Midbrain (tissue), 1 donor: ENCODE data around the gene CHAF1A.

ENCODE experiments used
- DNase-seq: peaks from one replicate; lab custom pipeline; 2025; lab: John Stamatoyannopoulos, UW

Gene CHAF1A, protein sequence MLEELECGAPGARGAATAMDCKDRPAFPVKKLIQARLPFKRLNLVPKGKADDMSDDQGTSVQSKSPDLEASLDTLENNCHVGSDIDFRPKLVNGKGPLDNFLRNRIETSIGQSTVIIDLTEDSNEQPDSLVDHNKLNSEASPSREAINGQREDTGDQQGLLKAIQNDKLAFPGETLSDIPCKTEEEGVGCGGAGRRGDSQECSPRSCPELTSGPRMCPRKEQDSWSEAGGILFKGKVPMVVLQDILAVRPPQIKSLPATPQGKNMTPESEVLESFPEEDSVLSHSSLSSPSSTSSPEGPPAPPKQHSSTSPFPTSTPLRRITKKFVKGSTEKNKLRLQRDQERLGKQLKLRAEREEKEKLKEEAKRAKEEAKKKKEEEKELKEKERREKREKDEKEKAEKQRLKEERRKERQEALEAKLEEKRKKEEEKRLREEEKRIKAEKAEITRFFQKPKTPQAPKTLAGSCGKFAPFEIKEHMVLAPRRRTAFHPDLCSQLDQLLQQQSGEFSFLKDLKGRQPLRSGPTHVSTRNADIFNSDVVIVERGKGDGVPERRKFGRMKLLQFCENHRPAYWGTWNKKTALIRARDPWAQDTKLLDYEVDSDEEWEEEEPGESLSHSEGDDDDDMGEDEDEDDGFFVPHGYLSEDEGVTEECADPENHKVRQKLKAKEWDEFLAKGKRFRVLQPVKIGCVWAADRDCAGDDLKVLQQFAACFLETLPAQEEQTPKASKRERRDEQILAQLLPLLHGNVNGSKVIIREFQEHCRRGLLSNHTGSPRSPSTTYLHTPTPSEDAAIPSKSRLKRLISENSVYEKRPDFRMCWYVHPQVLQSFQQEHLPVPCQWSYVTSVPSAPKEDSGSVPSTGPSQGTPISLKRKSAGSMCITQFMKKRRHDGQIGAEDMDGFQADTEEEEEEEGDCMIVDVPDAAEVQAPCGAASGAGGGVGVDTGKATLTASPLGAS

DNA sequence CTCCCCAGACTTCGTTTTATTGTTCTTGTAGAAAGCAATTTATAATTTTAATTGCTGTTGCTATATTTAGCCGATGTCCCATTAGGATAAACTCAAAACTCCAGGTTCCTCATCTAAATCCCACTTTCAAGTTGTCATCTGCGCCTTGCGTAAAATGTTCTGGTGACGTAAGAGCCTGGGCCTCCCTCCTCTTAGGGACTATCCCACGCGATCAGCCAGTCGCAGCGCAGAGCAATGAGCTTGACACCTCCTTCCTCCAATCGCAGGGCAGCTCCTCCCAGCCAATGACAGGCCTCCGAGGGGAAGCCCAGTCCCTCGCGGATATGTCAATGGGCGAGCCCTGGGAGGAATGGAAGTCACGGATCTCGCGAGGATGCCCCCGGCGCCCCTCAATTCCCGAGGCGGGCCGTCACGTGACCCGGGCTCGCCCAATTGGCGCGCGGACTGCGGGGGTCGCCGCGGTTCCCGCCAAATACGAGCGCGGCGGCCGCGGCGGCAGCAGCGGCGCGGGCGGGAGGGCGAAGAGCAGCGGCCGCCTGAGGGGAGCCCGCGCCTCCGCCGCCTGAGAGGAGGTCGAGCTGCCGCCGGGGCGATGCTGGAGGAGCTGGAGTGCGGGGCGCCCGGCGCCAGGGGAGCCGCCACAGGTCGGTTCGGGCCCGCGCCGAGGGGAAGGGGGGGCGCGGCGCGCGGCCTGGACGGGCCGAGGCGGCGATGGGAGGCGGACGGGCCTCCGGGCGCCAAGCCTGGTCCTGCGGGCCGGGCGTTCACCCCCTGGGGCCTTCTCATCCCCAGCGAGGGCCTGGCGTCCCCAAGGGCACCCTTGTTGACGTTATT lies at the start of gene CHAF1A:
CHAF1A (plus strand) TSS at position 470 of the 834 bp plus-strand sequence; CDS start at position 593, 123 bp downstream.
- peak; percentile 100 for DNase-seq

DNA sequence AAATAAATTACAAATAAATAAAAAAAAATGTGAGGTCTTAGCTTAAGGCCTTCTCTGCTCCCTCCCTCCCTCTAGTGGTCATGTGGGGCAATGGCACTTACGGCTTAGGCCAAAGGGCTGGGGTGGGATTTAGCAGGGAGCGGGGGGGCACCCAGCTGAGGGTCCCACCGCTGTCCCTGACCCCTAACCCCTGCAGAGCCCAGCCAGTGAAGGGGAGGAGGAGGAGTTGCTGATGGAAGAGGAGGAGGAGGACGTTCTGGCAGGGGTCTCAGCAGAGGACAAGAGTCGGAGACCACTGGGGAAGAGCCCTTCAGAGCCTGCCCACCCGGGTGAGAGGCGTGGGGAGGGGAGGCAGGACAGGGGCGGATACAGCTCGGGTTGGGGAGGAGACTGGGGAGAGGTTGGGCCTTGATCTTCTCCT lies 49.7 kb upstream of the CHAF1A start:
- no peak for DNase-seq

DNA sequence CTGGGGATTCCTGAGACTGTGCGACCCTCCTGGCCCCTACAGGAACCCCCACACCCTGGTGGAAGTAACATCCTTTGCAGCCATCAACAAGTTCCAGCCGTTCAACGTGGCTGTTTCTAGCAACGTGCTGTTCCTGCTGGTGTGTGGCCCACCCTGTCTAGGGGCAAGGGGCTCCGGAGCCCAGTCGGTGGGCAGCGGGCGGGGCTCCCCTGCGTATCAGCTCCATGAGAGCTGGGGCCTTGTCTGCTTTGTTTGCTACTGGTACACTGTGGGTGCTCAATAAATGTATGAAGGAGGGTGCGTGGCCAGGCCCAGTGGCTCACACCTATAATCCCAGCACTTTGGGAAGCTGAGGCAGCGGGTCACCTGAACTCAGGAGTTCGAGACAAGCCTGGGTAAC lies 48.2 kb upstream of the CHAF1A start:
- no peak for DNase-seq

DNA sequence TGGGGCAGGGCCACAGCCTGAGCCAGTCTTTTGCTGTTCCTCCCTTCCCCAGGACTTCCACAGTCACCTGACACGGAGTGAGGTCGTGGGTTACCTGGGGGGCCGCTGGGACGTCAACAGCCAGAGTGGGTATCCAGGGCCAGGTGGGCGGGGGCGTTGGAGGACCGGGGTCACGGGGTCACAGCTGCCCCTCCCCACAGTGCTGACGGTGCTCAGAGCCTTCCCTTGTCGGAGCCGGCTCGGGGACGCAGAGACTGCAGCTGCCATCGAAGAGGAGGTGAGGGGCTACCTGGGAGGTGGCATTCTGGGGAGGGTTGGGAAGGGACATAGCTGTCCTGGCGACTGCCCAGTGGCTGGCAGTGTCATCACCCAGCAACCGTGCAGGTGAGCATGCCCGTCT lies 47.5 kb upstream of the CHAF1A start:
- DNase-seq: no peak

DNA sequence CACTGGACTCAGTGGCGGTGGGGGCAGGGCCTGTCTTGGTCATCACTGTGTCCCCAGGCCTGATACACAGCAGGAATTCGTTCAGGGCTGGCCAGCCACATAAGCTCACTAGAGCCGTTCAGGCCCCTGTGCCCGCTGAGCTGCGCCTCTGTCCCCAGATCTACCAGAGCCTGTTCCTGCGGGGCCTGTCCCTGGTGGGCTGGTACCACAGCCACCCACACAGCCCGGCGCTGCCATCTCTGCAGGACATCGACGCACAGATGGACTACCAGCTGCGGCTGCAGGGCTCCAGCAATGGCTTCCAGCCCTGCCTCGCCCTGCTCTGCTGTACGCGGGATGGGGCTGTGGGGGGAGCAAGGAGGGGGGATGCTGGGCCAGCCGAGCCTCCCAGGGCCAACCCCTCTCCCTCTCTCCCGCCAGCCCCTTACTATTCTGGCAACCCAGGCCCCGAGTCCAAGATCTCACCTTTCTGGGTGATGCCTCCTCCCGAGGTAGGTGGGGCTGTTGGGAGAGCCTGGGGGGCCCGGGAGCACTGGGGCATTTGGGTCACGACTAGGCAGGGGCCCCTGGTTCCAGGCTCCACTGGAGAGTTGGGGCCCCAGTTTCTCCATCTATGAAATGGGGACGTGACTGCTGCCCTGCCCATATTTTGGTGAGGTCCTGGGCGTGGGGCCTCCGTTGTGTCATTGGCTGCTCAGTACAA lies 45.2 kb upstream of the CHAF1A start:
- DNase-seq: no peak

DNA sequence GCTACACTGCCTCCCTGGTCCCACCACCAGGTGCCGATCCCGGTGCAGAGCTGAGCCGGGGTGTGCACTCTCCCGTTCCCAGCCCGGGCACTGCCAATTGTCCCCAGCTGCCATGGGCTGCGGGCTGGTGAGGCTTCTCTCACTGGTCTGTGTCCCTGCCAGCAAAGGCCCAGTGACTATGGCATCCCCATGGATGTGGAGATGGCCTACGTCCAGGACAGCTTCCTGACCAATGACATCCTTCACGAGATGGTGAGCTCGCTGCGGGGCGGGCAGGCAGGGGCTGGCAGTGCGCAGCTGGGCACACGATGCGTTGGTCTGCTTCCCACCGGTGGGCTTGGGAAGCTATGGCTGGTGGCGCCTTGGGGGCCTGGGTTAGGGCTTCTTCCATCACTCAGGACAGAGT lies 44.5 kb upstream of the CHAF1A start:
- DNase-seq: no peak

DNA sequence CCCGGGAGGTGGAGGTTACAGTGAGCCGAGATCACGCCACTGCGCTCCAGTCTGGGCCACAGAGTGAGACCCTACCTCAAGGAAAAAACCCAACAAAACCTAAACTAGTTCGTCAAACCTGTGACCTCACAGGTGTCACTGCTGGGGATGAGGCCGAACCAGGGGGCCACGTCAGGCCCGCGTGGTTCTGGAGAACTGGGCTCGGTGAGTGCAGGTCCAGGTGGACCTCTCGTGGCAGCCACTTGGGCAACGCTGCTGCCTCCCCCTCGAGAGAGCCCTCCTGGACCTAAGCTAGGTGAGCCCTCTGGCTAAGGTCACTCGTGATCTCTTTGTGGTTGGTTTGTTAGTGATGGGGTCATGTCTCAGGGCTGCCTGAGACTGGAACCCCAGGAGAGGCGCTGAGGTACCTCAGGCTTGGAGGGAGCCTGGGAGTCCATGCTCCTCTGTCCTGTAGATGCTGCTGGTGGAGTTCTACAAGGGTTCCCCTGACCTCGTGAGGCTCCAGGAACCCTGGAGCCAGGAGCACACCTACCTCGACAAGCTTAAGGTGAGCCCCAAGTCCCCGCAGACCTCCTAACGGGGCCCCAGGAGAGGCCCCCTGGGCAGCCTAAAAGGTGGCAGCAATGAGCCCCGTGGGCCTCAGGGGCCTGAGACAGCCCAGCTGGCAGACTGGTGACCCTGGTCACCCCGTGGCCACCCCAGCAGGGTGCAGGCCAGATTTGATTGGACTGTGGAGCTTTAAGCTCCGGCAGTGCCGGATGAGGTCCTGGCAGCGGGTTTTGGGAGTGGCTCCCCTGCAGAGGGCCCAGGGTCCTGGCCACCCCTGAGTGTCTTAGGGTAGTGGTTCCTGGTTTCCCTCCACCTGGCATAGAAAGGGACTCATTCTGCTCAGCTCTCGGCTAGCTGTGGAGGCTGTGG lies 43.5 kb upstream of the CHAF1A start:
- DNase-seq: no peak

DNA sequence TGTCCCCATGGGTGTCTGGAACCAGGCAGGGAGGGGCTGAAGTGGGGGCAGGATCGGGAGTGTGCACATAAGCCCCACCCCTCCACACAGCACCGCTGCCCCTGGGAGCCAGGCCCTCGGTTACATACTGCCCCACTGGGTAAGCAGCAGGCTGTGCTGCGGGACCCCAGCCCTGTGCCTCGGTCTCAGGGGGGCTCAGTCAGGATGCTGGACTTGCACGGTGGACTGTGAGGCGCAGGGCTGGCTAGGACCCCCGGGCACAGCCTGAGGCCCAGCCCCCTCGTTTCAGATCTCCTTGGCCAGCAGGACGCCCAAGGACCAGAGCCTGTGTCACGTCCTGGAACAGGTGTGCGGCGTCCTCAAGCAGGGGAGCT lies 42.8 kb upstream of the CHAF1A start:
- no peak for DNase-seq

DNA sequence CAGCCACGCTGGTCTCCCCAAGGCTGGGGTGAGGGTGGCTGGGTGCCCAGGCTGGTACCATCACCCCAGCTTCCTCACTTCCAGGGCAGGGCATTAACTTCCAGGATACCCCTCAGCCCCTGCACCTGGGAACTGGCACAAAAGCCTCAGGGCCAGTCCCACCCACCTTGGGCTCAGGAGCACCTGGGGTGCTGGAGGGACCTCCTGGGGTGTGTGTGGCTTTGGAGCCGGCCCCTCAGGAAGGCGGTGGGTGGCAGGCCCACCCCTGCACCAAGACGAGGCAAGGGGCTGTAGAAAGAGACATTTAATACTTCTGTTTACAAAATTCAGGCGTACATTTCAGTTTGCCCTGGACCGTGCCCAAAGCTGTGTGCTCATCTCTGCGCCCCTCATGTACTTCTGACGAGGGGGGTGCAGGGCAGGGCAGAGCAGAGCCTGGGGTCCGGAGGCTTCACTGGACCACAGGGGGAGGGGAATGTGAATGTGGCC lies 42.3 kb upstream of the CHAF1A start:
- no peak for DNase-seq

DNA sequence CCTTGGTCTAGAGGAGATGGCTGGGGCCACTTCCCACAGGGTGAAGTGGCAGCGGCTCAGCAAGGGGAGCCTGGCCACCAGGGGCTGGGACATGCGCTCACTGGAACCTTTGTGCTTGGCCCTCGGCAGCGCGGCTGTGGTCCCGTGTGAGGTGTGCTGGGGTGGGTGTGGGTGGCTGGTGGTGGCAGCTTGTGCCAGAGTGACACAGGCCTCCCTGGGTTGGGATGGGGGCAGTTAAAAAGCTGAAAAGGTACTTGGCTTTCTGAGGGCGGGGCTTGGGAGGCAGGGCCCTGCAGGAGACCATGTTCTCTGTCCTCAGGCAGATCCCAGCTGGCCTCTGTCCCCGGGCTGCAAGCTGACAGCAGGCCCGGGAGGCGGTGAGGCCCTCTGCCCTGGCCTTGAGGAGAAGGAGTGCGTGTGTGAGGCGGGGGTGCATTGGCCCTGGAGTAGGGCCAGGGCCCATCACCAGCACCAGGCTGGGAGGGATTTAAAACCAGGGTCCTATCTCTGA lies 41.7 kb upstream of the CHAF1A start:
- DNase-seq: no peak

DNA sequence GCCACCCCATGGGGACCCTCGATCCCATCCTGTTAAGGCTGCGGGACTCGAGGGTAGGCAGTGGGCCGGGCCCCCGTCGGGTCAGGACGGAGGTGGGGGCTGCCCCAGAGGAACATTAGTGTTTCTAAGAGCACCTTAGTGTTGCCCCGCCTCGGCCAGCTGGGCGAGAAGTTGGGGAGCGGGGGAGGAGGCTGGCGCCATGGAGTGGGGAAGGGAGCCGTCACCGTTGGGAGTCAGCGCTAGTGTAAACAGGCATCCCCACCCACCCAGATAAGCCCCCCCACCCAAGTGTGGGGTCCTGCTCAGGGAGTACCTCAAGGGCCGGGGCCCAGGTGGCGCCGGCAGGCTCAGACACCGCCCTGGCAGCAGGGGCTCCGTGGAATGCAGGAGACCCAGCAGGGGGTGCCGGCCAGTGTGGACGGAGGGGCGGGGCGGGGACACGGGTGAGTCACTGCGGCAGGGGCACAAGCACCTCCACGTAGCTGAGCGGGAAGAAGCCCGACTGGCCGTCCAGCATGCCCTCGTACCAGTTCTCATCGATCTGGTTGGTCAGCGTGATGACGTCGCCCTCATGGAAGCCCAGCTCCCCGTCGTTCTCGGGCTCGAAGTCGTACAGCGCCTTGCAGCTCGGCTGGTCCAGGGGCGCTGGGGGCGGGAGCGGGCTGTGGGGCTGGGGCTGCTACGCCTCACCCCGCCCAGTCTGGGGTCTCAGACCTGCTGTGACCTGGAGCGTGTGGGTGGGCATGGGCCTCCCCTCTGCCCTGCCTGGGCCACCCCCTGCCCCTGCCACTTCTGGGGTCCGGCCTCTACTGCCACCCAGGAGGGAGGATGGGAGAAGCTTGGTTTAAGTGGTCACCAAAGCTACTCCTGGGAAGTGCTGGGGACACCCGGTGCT lies 41.0 kb upstream of the CHAF1A start:
- no peak for DNase-seq

DNA sequence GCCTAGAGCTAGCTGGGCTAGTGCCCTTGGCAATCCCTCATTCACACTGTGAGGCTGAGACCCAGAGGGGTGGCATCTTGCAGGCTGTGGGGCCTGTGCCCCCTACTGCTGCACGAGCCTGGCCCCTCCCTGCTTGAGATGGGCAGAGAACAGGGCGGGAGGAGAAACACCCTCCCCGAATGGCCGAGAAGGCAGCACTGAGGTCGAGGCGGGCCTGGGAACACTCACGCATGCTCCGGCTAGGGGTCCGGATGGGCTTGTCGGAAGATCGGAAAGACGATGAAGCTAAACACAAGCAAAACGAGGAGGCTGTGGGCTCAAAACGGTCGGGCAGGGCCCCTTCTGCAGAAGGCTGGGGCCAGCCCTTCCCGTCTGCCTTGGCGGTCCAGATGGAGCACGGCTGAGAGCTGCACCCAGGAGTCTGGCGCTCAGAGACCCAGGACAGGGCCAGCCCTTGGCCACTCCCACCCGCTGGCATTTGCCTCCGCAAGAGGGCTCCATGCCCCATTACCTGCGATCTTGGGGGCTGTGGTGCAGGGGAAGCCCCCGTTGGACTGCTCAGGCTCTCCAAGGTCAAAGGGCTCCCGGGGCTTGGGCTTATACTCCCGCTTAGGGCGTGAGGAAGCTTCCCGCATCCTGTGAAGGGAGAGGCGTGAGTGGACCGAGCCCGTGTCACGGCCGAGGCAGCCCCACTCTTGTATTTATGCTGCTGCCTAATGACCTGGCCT lies 40.2 kb upstream of the CHAF1A start:
- DNase-seq: no peak

DNA sequence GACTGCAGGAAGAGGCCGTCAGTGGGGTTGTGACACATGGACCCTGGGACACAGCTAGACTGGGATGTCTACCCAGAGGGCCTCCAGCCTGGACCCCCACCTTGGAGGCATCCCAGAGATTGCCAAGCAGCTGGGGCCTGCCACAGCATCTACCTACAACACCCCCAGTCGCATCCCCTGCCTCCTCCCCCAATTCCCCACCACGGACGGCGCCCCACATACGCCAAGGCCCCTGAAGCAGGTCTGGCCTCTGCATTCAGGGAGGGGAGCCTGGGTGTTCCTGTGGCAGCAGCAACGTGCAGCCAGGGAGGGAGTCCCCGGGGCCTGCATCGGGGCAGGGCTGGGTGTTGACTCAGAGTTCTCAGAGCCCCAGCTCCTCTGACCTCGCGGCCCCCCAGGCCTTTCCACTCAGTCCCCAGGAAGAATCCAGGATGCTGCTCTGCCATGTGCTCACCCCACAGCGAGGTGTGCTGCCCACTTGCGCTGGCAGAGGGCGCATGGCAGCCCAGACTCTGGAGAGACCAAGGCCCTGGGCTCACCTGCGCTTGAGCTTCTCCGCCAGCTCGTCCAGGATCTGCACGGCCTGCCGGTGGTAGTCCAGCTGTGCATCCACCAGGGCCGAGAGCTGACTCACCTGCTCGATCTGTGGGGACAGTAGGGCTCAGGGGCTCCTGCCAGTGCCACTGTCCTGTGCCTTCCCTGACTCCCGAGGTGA lies 39.5 kb upstream of the CHAF1A start:
- no peak for DNase-seq

DNA sequence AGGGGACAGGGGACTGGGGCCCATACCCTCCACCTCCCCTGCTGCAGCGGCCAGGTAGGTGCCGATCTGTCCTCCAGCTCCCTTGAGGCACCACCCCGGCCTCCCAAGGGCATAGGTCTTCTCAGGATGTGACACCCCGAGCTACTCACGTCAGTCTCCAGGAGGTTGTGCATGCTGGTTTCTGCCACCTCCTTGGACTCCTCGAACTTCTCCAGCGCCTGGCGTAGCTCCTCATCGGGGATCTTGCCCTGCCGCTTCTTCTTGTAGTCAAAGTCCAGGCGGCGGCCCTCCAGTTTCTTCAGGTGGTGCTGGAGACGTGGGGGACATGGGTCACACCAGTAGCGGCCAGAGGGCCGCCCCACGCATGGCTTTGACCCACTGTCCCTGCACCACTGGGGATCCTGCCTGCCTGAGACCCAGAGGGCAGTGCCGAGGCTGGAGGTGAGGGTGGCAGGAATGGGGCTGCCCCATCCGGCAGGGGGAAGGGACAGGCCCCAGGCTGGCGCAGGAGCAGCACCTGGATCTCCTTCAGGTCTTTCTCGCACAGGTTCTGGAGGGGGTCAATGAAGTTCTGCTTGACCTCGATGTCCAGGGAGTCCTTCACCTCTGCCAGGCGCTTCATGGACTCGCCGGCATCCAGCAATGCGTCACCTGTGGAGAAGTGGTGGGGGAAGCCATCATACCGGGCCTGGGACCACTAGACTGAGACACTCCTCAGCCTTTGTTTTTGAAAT lies 38.7 kb upstream of the CHAF1A start:
- DNase-seq: no peak

DNA sequence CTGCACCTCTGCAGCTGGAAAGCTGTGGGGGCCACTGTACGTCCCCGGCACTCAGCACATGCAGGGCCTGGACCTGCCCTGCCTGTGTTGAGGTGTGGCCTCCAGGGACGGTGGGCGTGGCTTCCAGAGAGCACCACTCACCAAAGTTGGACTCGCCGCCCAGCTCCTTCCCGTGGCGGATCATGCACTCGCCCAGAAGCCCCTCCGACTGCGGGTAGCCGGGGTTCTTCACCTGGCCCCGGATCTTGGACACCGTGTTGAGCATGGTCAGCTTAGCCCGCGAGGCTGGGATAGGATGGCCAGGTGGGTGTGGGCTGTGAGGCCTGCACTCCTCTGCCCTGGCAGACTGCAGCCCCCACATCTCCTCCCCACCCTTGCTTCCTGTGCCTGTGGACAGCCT lies 37.1 kb upstream of the CHAF1A start:
- DNase-seq: no peak

DNA sequence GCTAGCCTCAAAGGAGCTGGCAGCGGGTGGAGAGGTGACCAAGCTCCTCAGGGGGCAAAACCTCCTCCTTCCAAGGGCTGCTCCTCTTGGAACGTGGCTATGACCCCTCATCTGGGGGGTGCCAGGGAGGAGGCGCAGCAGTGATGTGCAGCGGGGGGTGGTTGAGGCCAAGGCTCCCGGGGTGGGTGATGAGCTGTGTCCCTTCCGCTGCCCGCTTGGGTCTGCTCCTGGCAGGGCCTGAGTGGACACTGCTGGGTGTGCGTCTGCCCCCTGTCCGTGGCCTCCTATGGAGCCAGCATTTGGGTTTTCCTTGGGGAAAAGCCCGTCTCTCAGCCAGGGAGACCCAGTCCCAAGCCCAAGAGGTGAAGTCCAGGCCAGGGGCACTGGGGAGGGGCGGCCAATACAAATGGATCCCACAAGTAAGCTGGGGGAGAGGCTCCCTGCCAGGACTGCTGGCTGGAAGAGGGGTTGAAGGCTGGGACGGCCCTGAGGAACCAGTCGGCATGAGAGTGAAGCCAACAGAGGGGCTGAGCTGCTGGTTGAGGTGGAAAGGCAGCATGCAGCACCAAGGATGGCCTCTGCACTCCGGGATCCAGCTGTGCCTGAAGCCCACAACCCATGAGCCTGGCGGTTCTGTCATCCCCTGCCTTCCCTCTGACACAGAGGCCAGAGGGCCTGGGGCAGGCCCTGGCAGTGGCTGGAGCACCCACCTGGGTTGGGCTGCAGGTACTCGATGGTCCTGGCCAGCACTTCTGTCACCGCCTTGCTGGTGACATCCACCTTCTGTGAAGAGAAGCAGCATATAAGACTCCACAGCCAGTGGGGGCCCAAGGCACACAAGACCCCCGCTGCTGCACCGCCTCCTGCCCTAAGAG lies 36.4 kb upstream of the CHAF1A start:
- no peak for DNase-seq
